DMS53 treated with DMSO at 0.1 percent for 48 hours (cell line): ENCODE data around the gene FCRL4.
"Not testable (repeated sequence)": the region's sequence is repeated elsewhere in the genome, so short reads cannot be mapped to it uniquely, and the experiment has no call there.

Source experiments
- DNase-seq: peaks from one replicate; lab custom pipeline; 2025; ENCODE audit not compliant: unreplicated experiment; lab: John Stamatoyannopoulos, UW

FCRL4 gene

DNA sequence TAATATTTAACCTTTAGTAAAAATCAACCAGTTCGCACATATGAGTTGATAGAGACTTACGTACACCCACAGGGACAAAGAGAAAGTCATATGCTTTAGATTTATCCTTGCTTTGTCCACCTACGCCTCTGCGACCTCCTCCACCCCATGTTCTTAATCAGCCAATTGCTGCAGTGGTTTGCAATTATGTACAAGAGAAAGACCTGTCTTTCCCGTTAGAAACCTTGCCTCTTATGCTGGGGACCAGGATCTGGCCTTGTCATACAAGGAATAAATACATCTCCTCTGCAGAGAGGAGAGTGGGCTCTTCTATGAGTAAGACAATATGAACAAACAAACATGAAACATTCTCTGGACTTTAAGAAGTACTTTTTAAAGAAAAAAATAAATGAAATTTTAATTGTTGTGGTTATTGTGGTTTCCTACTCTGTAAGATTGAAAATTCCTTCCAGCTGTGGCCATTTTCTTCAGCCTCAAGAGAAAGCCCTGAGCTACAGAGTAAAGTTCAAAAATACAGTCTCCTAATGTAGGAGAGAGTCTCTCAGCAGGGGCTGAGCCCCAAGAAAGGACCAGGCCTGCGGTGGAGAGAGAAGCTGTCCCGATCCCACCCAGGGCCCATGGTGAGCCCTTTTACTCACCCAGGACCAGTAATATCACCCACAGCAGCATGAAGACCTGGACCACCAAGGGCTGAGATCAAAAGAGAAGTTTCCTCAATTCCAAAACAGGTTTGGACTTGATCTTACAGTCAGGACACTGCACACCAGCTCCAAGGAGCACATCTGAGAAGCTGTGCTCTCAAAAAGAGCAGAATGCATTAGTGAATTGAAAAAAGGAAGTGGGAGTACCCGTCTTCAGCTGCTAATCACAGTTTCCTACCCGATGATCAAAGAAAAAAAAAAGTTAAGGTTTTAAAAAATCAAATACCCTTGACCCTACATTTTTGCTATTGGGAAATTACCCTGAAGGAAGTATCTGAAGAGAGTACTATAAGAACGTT is 45.9 kb downstream of the FCRL4 start, which contains the start of gene FCRL5:
Gene FCRL5, minus strand, starts transcription at position 822 of the 1,000 bp plus-strand sequence. Its CDS starts 153 bp downstream, at position 669.
- no peak for DNase-seq

DNA sequence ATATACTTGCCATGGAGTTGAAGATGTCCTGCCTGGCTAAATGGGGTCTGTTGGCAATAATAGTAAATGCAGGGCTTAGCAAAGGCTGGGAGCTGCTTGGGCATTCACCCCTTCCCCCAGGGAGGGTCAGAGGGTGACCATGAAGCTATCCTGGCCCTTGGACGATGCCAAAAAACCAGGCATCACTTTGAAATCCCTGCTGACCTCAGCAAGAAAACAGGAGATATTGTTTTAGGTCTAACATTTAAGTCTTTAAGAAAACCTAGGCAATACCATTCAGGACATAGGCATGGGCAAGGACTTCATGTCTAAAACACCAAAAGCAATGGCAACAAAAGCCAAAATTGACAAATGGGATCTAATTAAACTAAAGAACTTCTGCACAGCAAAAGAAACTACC is 49.8 kb downstream of the FCRL4 start:
- DNase-seq = not testable (repeated sequence)

DNA sequence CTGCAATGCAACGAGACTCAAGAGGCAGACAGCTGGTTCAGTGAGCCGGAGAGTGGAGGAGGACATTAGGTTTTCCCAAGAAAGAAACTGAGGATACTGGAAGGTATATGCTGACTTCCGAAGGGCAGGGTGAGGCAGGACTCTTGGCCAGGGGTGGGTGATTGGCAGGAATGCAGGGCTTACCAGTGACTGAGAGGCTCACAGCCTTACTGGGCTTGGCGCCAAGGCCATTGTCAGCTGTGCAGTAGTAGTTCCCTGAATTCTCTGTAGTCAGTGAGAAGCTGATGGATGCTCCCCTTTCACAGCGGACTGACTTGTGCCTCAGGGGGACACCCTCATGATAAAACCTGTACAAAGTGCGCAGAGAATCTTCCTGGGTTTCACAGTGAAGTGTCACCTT is 55.2 kb downstream of the FCRL4 start:
- no peak for DNase-seq

DNA sequence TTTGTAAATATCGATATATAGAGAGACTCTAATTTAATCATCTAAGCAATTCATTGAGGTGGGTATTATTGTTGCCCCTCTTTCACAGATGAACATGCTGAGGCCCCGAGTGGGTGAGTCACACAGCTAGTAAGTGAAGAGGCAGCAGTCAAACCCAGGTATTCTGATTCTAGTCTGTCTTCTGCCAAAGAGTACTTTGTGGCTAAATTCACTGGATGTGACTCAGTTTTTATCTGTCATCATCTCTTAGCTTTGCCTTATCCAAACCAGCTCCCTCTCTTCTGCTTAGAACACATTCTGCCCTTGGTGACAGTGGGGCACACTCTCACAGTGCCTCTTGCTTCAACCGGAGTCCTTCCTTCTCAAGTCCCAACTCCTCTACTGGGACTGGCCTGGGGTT is 57.0 kb downstream of the FCRL4 start:
- DNase-seq = no peak

DNA sequence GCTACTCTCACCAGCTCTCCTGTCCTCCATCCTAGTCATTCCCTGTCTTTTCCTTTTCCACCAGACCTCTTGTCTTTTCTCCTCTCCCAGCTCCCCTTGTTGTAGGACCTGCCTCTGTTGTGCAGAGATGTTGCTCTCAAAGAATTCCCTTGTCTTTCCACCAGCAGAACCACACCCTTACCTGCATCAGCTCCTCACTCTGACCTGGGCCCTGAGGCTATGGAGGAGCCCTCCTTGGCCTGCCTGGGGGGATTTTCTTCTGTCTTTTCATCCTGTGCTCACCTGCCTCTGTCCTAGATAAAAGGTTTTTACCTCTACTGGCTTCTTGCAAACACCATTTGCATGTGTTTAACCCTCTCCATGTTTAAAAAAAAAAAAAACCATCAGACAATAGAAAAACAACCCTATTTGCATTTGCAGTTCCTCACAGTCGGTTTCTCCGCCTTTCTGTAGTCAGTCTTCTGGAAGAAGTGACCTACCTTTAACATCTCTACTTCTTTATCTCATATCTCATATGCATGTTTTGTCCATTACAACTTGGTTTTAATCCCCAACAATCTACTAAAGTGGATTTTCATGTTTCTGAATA is 57.6 kb downstream of the FCRL4 start:
- DNase-seq = no peak

DNA sequence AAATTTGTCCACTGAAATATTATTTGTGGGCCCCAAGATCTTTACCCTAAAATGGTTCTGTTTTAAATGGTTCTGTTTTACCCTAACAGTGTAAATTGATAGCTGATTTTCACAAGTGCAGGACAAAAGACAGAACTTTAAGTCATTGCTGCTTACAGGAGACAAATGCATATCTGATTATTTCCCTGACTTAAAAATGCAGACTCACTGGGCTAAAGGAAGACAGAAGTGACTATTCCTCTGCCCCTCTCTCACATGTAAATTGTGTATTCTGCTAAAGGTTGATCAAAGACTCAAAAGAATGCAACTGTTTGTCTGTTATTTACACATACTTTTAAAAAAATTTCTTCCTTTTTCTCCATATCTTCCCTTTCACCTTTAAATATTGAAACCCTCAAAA is 58.3 kb downstream of the FCRL4 start:
- DNase-seq = no peak

DNA sequence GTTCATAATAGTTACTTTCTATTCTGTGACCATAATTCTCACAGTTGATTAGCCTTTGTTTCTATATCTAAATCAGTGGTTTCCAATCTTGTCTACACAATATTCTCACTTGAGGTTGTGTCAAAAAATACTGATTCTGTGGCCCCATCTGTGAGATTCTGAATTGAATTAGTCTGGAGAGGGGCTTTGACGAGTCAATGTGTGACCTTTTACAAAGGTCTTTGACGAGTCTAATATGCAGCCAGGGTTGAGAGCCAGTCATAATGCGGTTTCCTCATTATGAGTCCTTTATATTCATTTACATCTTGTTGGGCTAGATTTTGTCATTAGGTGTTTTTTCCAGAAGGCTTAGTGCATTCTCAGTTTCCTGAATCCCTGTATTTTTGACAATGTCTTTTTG is 65.3 kb downstream of the FCRL4 start:
- no peak for DNase-seq

DNA sequence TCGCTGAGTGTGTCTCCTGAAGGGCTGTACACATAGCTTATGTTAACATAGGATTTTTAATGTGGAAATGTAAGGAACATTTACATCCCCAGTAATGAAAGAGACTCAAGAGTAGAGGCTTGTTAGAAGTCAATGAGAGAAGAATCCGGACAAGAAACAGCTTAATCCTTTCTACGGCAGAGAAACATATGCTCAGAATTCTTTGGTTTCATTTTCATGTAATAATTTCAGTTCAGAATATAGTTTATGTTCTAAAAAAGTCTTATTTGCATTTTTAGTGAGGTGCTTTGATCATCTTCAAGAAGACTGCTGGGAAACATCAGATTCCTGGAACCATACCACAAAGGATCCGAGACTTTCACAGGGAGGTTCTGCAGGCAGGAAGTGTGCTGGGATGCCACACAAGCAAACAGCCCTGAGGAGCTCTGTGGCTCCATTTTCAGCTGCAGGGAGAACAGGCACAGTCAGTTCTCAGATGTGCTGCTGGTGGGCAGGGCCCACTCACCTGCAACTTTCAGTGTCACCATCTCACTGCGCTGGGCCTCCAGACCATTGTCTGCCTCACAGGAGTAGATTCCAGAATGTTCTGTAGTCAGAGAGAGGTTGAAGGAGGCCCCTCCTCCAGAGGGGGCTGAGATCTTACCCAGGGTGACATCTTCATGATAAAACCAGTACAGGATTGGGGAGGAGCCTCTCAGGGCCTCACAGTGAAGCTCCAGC is 74.0 kb downstream of the FCRL4 start:
- no peak for DNase-seq
